MCF 10A (cell line): ENCODE data around the gene CELSR1. TPM values are rescaled to one million over a fixed set of nuclear protein-coding genes. Genes with fewer than 3 reads are reported as not detected.
A peak's percentile ranks its signal among the peaks of the same experiment; 100 is the strongest.

Experiments
- BruUV-seq: library from RNA; stranded (reverse); fragments of 400-500 nt; replicated peaks from 2 replicates; lab custom pipeline; 2021; lab: Mats Ljungman, UMichigan
- CTCF ChIA-PET: fragments of 300-600 bp; sonication (Branson Sonifier 250); formaldehyde crosslinking; extraction: SDS; loops from one replicate; lab custom pipeline; 2021; ENCODE audit warnings: antibody characterized with exemption, inconsistent platforms; lab: Yijun Ruan, JAX
- POLR2A ChIA-PET: fragments of 300-600, 350-650 bp; sonication (Branson Sonifier 250); formaldehyde crosslinking; extraction: SDS; loops from one replicate; lab custom pipeline; 2020; ENCODE audit warnings: antibody characterized with exemption, inconsistent platforms; lab: Yijun Ruan, JAX
- DNase-seq: peaks from one replicate; pipeline ENCODE4 v3.0.0-alpha.2; 2018; ENCODE audit not compliant: unreplicated experiment
- H3K27ac Mint-ChIP-seq: one replicate; pipeline ENCODE4 v1.8.0; 2022; ENCODE audit warnings: mild to moderate bottlenecking, low read depth, mixed read lengths; ENCODE audit not compliant: unreplicated experiment
- H3K27me3 Mint-ChIP-seq: one replicate; pipeline ENCODE4 v1.8.0; 2022; ENCODE audit warnings: mixed read lengths; ENCODE audit not compliant: insufficient read depth, unreplicated experiment
- H3K36me3 Mint-ChIP-seq: one replicate; pipeline ENCODE4 v1.8.0; 2022; ENCODE audit warnings: mild to moderate bottlenecking, moderate library complexity, mixed read lengths; ENCODE audit not compliant: insufficient read depth, unreplicated experiment
- H3K4me1 Mint-ChIP-seq: one replicate; pipeline ENCODE4 v1.8.0; 2022; ENCODE audit warnings: mixed read lengths; ENCODE audit not compliant: insufficient read depth, unreplicated experiment
- H3K4me3 Mint-ChIP-seq: one replicate; pipeline ENCODE4 v1.8.0; 2022; ENCODE audit warnings: mild to moderate bottlenecking, moderate library complexity, mixed read lengths; ENCODE audit not compliant: unreplicated experiment
- H3K9me3 Mint-ChIP-seq: one replicate; pipeline ENCODE4 v1.8.0; 2022; ENCODE audit warnings: mixed read lengths; ENCODE audit not compliant: unreplicated experiment
- CTCF ChIP-seq: fragments of 200-600 bp; IDR thresholded peaks from one replicate; pipeline ENCODE4 v1.8.0; 2022; ENCODE audit warnings: antibody characterized with exemption, mild to moderate bottlenecking; ENCODE audit not compliant: unreplicated experiment
- intact Hi-C: fragments of 100-400 bp; cut with micrococcal nuclease; formaldehyde crosslinking; loops from 2 replicates; pipeline ENCODE4 v1.14.1; 2022
- total RNA-seq: library from RNA; stranded (reverse); gene quantifications from 2 replicates; pipeline ENCODE4 v1.2.3, GENCODE V29; 2022

The CELSR1 gene
- total RNA-seq, 1 experiment from 2014 or later, result 49.1 TPM

DNA sequence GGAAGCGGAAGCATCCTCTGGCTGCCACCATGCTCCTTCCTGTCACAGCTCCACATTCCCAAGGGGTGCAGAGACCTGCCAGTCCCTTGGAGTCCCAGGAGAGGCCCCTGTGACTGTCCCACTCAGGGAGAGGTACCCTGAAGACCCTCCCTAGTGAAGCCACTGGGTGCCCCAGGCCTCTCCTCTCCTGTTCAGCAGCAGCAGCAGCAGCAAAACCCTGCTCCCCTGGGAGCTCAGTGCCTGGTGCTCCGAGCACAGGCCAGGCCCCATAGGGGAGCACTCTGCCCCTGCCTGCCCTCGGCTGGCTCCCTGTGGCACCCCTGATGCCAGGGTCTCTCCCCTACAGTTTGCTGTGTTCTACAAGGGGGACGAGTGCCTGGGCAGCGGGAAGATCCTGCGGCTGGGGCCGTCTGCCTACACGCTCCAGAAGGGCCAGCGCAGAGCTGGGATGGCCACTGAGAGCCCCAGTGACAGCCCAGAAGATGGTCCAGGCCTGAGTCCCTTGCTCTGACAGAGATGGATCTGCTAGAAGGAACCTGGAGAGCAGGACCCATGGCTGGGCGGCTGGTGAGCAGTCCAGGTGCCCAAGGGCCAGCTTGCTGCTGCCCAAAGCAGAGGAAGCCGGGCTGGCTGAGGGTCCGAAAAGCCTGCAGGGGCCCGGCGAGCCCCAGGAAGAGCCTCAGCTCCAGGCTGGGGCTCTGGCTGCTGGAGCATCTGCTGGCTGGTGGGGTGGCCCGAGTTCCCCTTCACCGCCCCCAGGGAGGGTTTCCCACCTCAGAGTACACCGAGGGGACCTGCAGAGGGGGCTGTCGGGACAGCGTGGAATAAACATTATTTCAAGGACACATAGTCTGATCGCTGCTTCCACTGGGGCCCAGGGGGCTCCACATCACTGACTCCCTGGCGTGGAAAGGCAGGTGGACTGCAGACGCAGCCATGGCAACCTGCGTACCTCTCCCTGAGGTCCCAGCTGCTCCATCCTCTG, 180.6 kb downstream of the CELSR1 start:
- DNase-seq, result no peak
- ChIA-PET CTCF (interaction anchor here (0.6 to 3.3 kb wide), 8 partner anchors 10 to 194 kb away, joined by 3 to 41 read pairs (median 5); no protein-coding TSS in a partner anchor), POLR2A (interaction anchor here (0.5 to 1.0 kb wide), 3 partner anchors 11 to 190 kb away, joined by 3 to 6 read pairs (median 3); no protein-coding TSS in a partner anchor)
- no TSS peak for BruUV-seq
- Mint-ChIP-seq H3K4me1 (peaks cover 16% of the 10 kb centered on the region), H3K4me3 (no peak overlapping the region), H3K9me3 (no peaks in the 10 kb centered on the region), H3K27ac (no peak overlapping the region), H3K36me3 (peaks cover 40% of the 10 kb centered on the region), H3K27me3 (no peaks in the 10 kb centered on the region)
- intact Hi-C loops, result no loop called here
- no peak for TF ChIP-seq CTCF

GRCh38 chr22:46355996-46356471, 181.4 kb downstream of the CELSR1 start:
- Mint-ChIP-seq H3K36me3 (peaks cover 38% of the 10 kb centered on the region), H3K9me3 (no peaks in the 10 kb centered on the region), H3K27me3 (no peaks in the 10 kb centered on the region), H3K27ac (peak overlapping the region; percentile 60), H3K4me1 (peaks cover 16% of the 10 kb centered on the region), H3K4me3 (no peak overlapping the region)
- no TSS peak for BruUV-seq
- TF ChIP-seq CTCF, result no peak
- DNase-seq, result no peak
- intact Hi-C loops, result loop anchor here (1.0 kb wide), 1 partner anchor 186 kb away; no protein-coding TSS in a partner anchor
- ChIA-PET CTCF (interaction anchor here (0.6 to 3.3 kb wide), 10 partner anchors 11 to 419 kb away, joined by 3 to 41 read pairs (median 4); no protein-coding TSS in a partner anchor), POLR2A (interaction anchor here (0.6 to 1.0 kb wide), 3 partner anchors 12 to 343 kb away, joined by 3 to 4 read pairs (median 3); no protein-coding TSS in a partner anchor)

- peak; percentile 83 for TF ChIP-seq CTCF
- ChIA-PET POLR2A (interaction anchor here (0.6 to 1.0 kb wide), 2 partner anchors 187 to 342 kb away, joined by 3 to 4 read pairs; no protein-coding TSS in a partner anchor), CTCF (interaction anchor here (0.5 to 3.3 kb wide), 9 partner anchors 12 to 678 kb away, joined by 3 to 41 read pairs (median 3); no protein-coding TSS in a partner anchor)
- Mint-ChIP-seq H3K27me3 (no peaks in the 10 kb centered on the region), H3K36me3 (peaks cover 37% of the 10 kb centered on the region), H3K27ac (peak overlapping the region; percentile 60), H3K4me3 (no peak overlapping the region), H3K9me3 (no peaks in the 10 kb centered on the region), H3K4me1 (peaks cover 16% of the 10 kb centered on the region)
- intact Hi-C loops, result loop anchor here (1.0 kb wide), 1 partner anchor 187 kb away; no protein-coding TSS in a partner anchor
- no TSS peak for BruUV-seq
- DNase-seq, result peak; percentile 68
These were observed 181.9 kb downstream of the CELSR1 start for GRCh38 chr22:46355369-46355995.
